OCI-LY1 (cell line): ENCODE results near the gene GLI2.

Source experiments
- H2AFZ ChIP-seq: fragments of 200-600 bp; sonication (generic), shearing (Covaris generic); 2 replicates; pipeline ENCODE4 v1.6.0; 2014; ENCODE audit warnings: antibody characterized with exemption, mild to moderate bottlenecking, low read length
- H3F3A ChIP-seq: fragments of 200-600 bp; sonication (generic), shearing (Covaris generic); 2 replicates; pipeline ENCODE4 v1.6.0; 2014; ENCODE audit warnings: mild to moderate bottlenecking, antibody characterized with exemption, low read length, moderate library complexity; ENCODE audit not compliant: insufficient read depth
- H3K27ac ChIP-seq: fragments of 200-600 bp; sonication (generic); 2 replicates; pipeline ENCODE4 v1.5.1; 2014; ENCODE audit warnings: low read length, mixed run types, mild to moderate bottlenecking, low read depth; ENCODE audit not compliant: poor library complexity, severe bottlenecking
- H3K27me3 ChIP-seq: fragments of 200-600 bp; sonication (generic); 2 replicates; pipeline ENCODE4 v1.6.0; 2014; ENCODE audit warnings: antibody characterized with exemption, mild to moderate bottlenecking, low read length, moderate library complexity; ENCODE audit not compliant: insufficient read depth
- H3K36me3 ChIP-seq: fragments of 200-600 bp; sonication (generic); 2 replicates; pipeline ENCODE4 v1.6.1; 2014; ENCODE audit warnings: mild to moderate bottlenecking, antibody characterized with exemption, low read length, moderate library complexity, mixed read lengths; ENCODE audit not compliant: insufficient read depth
- H3K4me1 ChIP-seq: fragments of 200-600 bp; sonication (generic); 2 replicates; pipeline ENCODE4 v1.5.1; 2014; ENCODE audit warnings: mild to moderate bottlenecking, low read length, moderate library complexity; ENCODE audit not compliant: insufficient read depth, severe bottlenecking
- H3K4me2 ChIP-seq: fragments of 200-600 bp; sonication (generic), shearing (Covaris generic); 2 replicates; pipeline ENCODE4 v1.6.1; 2014; ENCODE audit warnings: low read length
- H3K4me3 ChIP-seq: fragments of 200-600 bp; sonication (generic); 2 replicates; pipeline ENCODE4 v1.5.1; 2014; ENCODE audit warnings: low read length, low read depth, mild to moderate bottlenecking, mixed read lengths; ENCODE audit not compliant: poor library complexity, severe bottlenecking
- H3K79me2 ChIP-seq: fragments of 200-600 bp; shearing (Covaris generic); 2 replicates; pipeline ENCODE4 v1.6.1; 2016; ENCODE audit warnings: mixed run types, low read length, mixed read lengths; ENCODE audit not compliant: insufficient read depth
- H3K9ac ChIP-seq: fragments of 200-600 bp; sonication (generic), shearing (Covaris generic); 2 replicates; pipeline ENCODE4 v1.6.1; 2014; ENCODE audit warnings: mild to moderate bottlenecking, low read length, mixed read lengths
- H3K9me2 ChIP-seq: fragments of 200-600 bp; sonication (generic), shearing (Covaris generic); 2 replicates; pipeline ENCODE4 v1.6.1; 2014; ENCODE audit warnings: low read depth, mild to moderate bottlenecking, low read length, mixed read lengths
- H3K9me3 ChIP-seq: fragments of 200-600 bp; shearing (Covaris generic); 2 replicates; pipeline ENCODE4 v1.6.1; 2014; ENCODE audit warnings: low read length, mixed read lengths
- H4K20me1 ChIP-seq: fragments of 200-600 bp; sonication (generic), shearing (Covaris generic); 2 replicates; pipeline ENCODE4 v1.6.0; 2016; ENCODE audit warnings: mild to moderate bottlenecking, low read length; ENCODE audit not compliant: insufficient read depth
- EZH2 ChIP-seq: fragments of 200-600 bp; sonication (generic), shearing (Covaris generic); IDR thresholded peaks from 2 replicates; pipeline ENCODE4 v1.8.0; 2017; ENCODE audit warnings: borderline replicate concordance, mixed run types, mild to moderate bottlenecking, antibody characterized with exemption, low read length, moderate library complexity, mixed read lengths
- TF ChIP-seq, protein P1 (sequence below): fragments of 200-600 bp; sonication (generic), shearing (Covaris generic); IDR thresholded peaks from 2 replicates; pipeline ENCODE4 v1.5.1; 2017; ENCODE audit warnings: mild to moderate bottlenecking, antibody characterized with exemption, low read length, moderate library complexity, mixed read lengths

The GLI2 gene

DNA sequence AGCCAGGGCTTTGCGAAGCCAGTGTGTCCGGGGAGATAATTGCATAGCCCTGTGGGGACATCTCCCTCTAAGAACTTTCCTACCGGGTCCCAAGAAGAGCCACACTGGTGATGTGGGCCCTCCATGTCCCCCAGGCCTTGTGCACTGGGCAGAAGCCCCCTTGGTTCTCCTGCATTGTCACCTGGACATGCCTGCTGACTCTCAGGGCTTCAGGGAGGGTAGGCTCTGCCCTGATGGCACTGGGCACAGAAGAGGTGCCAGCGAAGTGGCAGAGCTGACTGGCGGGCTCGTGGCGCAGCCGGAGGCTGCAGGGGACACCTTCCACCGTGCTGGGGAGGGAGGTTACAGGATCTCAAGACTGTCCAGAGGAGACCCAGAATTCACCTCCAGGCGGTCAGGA lies 28.3 kb downstream of the GLI2 start:
- Histone ChIP-seq H3K79me2 (no peaks in the 10 kb centered on the region), H3F3A (no peaks in the 10 kb centered on the region), H3K27ac (no peak overlapping the region), H2AFZ (no peak overlapping the region), H3K9me3 (no peaks in the 10 kb centered on the region), H3K4me2 (no peak overlapping the region), H3K9me2 (no peaks in the 10 kb centered on the region), H4K20me1 (no peaks in the 10 kb centered on the region), H3K4me1 (no peaks in the 10 kb centered on the region), H3K27me3 (0 out of 2 replicates have a peak, but pooled peaks cover 3% of the 10 kb centered on the region), H3K9ac (no peak overlapping the region), H3K36me3 (no peaks in the 10 kb centered on the region), H3K4me3 (no peak overlapping the region)
- TF ChIP-seq EZH2, result no peak
- TF ChIP-seq, protein P1, sequence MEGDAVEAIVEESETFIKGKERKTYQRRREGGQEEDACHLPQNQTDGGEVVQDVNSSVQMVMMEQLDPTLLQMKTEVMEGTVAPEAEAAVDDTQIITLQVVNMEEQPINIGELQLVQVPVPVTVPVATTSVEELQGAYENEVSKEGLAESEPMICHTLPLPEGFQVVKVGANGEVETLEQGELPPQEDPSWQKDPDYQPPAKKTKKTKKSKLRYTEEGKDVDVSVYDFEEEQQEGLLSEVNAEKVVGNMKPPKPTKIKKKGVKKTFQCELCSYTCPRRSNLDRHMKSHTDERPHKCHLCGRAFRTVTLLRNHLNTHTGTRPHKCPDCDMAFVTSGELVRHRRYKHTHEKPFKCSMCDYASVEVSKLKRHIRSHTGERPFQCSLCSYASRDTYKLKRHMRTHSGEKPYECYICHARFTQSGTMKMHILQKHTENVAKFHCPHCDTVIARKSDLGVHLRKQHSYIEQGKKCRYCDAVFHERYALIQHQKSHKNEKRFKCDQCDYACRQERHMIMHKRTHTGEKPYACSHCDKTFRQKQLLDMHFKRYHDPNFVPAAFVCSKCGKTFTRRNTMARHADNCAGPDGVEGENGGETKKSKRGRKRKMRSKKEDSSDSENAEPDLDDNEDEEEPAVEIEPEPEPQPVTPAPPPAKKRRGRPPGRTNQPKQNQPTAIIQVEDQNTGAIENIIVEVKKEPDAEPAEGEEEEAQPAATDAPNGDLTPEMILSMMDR, result no peak

DNA sequence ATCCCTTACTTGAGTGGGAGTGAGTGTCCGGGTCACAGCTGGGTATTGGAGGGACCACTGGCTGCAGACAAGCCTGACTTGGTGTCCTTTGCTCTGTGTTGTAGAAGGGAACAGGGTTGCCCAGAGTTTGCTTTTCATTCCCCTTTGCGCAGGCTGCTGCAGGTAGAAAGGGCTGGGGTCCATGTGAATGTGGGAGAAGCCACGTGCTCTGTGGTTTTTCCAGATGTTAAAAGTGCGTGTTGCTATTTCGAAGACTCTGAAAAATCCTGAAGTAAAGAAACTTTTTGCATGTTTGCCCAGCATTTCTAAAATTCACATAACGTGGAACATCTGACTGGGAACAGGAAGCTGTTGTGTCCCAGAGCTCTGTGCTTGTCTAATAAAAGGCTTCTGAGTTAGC lies 28.8 kb downstream of the GLI2 start:
- Histone ChIP-seq H3K9me3 (no peaks in the 10 kb centered on the region), H3K9ac (no peak overlapping the region), H3K4me3 (no peak overlapping the region), H3K4me2 (no peak overlapping the region), H3F3A (no peaks in the 10 kb centered on the region), H3K27me3 (0 out of 2 replicates have a peak, but pooled peaks cover 3% of the 10 kb centered on the region), H2AFZ (no peak overlapping the region), H3K4me1 (no peaks in the 10 kb centered on the region), H3K9me2 (no peaks in the 10 kb centered on the region), H3K79me2 (no peaks in the 10 kb centered on the region), H3K36me3 (no peaks in the 10 kb centered on the region), H3K27ac (no peak overlapping the region), H4K20me1 (no peaks in the 10 kb centered on the region)
- TF ChIP-seq EZH2, result no peak
- TF ChIP-seq, protein P1, result no peak

DNA sequence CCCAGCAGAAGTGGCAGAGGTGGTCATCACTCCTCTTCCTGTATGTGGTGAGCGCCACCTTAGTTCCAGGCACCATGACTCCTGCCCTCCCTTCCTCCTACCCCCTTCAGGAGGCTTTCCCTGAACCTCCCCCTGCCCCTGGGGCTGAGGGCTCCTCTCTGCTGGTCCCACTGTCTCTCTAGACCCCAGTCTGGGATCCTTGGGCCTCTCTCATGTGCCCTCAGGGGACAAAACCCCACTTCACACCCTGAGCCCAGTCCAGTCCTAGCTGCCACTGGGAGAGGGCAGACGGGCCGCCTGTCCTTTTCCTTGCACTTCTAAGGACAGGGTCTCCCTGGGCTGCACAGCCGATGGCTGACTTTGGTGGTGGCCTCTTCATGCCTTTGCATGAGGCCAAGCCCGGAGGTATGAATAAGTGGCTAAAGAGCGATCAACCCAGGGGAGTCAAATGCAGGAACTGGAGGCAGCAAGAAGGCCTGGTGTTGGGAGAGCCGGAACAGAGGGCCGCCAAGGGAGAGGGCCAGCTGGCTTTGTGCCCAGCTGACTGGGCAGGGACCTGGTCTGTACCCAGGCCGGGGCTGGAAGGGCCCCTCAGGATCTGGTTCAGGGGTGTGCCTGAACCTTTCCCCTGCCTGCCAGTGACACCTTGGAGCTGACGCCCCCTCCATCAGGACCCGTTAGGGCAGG lies 29.5 kb downstream of the GLI2 start:
- Histone ChIP-seq H3K4me2 (no peak overlapping the region), H3K27ac (no peak overlapping the region), H3K4me1 (no peaks in the 10 kb centered on the region), H3K9ac (no peak overlapping the region), H3K9me2 (no peaks in the 10 kb centered on the region), H3K79me2 (no peaks in the 10 kb centered on the region), H3K36me3 (no peaks in the 10 kb centered on the region), H3F3A (no peaks in the 10 kb centered on the region), H3K4me3 (no peak overlapping the region), H3K9me3 (no peaks in the 10 kb centered on the region), H2AFZ (no peak overlapping the region), H4K20me1 (no peaks in the 10 kb centered on the region), H3K27me3 (0 out of 2 replicates have a peak, but pooled peaks cover 3% of the 10 kb centered on the region)
- no peak for TF ChIP-seq EZH2
- TF ChIP-seq, protein P1, result no peak
